Stimulated activated CD4-positive, alpha-beta T cell treated with anti-CD3 and anti-CD28 coated beads, Interleukin-1b, Interleukin-23, amount 100 ng/mL, for 4 hours (primary cell): Measurements from ENCODE around the gene SHISAL1.
"Not testable (repeated sequence)": the region's sequence is repeated elsewhere in the genome, so short reads cannot be mapped to it uniquely, and the experiment has no call there.

Experiments used
- DNase-seq, 2 donors: peaks; one replicate each; pipeline ENCODE4 v3.0.0-alpha.2; 2020; ENCODE audit warnings: low read depth in 2 of 2

SHISAL1 gene

GRCh38 chr22:44234372-44234771 lies 78.4 kb downstream of the SHISAL1 start:
- not testable (repeated sequence) for DNase-seq

DNA sequence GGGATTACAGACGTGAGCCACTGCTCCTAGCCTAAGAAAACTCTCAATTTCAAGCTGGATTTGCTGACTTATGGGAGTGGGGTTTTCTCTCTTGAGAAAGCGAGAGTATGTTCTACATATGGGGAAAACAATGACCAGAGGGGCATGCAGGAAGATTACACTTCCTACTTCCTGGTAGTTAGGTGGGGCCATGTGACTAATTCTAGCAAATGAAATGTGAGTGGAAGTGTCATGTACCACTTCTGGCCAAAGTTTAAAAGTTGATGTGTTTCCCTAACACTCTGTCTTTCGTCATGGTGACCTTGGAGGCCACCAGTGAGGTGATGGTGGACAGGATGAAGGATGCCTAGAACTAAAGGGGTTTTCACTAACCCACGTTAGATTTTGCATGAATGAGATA lies 81.5 kb downstream of the SHISAL1 start:
- DNase-seq: no peak

- no peak for DNase-seq
Observed at GRCh38 chr22:44229809-44230208, 82.9 kb downstream of the SHISAL1 start.

DNA sequence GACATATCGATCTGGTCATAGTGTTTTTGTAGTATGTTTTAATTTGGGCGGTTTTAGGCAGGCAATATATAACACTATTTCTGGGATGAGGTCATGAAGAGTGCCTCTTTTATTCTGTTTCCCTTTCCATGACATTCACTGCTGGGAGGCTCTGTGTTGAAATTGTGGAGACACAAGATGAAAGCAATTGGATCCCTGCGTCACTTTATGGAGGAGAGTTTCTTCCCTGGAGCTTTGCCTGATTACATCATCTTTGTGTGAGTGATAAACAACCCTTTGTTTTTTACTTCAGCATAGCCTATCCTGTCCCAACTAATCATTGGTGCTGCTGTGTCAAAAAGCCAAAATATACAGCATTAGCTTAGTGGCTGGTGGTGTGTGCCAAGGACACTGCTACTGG lies 83.4 kb downstream of the SHISAL1 start:
- DNase-seq: no peak

DNA sequence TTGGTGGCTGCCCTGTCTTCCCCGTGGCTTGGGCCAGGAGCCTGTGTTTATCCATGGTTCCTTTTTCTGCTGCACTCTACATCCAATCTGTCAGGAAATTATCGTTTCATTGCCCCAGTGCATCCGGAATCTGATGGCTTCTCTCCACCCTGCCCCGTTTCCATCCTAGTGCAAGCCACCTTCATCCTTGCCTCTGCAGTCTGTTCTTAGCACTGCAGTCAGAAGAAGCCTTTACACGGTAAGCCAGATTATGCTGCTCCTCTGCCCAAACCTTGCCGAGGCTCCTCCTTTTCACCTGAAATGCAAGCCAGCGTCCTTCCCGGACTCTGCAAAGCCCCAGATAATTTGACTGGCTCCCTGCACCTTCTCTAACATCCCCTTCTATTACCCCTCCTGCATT lies 86.9 kb downstream of the SHISAL1 start:
- no peak for DNase-seq

- no peak for DNase-seq
Observed at GRCh38 chr22:44225091-44225689, 87.6 kb downstream of the SHISAL1 start.

DNA sequence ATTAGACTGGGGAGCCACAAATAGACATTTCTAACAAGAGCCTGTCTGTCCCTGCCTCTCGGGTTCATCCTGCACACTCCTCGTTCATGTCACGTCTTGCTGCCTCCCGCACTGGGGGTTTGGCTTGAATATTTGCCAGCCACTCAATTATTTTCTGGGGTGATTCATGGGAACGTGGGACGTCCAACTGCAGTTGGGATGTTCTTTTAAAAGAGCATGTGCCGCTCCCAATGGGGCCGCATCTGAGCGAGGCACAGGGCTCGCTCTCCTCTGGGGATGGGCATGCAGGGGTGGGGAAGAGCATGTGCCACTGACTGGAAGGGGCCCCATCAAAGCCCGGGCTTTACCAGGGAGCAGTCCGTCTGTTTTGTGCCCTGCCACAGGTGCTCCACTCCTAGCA lies 88.6 kb downstream of the SHISAL1 start:
- DNase-seq: no peak

GRCh38 chr22:44221710-44222475 lies 90.9 kb downstream of the SHISAL1 start:
- no peak for DNase-seq

GRCh38 chr22:44220727-44221680 lies 91.7 kb downstream of the SHISAL1 start:
- DNase-seq: no peak

DNA sequence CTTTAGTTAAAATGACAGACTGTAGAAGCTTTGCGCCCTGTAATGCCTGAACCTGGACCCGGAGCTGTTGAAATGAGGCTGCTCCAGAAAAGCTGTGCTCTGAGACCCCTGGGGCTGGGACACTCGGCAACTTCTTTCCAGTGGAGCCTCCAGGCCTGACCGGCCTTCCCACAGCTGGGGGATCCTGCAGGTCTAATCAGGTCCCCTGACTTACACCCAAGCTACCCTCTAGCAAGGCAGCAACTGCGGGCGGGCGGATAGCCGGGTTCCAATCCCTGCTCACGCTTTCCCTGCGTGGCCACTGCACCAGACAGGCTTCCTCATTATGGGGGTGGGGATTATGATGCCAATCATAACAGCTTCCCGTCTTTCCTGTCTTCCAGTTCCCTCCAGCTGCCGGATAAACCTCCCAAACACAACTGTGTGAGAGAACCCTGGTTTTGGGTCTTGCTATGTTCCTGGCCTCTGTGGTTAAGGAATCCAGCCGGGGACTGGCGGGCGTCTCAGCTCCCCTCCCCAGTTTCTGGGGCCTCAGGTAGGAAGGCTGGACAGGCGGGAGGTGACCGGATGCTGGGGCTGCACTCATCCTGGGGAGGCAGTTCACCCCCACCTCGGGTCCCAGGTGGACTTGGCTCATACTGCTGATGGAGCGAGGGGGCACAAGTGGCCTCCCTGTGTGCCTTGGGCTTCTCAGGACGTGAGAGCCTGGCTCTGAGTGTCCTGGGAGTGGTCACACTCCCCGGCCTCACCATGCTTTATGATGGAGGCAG lies 93.5 kb downstream of the SHISAL1 start:
- DNase-seq: no peak

GRCh38 chr22:44218071-44218470 lies 94.7 kb downstream of the SHISAL1 start:
- no peak for DNase-seq

DNA sequence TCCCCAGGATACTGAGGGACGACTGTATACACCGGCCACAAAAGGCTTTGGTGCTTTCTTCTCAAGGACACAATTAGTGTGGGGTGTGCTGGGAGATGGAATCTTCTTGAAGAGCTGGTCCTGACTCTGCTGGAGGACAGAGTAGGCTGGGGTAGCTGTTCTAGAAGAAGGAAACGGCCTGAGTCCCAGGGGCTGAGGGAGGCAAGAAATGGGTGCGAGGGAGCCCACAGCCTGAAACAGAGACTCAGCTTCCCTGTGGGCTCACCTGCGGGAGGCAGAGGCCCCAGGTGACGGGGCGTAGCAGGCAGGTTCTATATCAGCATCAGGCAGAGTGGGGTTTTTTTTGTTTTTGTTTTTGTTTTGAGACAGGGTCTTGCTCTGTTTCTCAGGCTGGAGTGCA lies 95.4 kb downstream of the SHISAL1 start:
- no peak for DNase-seq

DNA sequence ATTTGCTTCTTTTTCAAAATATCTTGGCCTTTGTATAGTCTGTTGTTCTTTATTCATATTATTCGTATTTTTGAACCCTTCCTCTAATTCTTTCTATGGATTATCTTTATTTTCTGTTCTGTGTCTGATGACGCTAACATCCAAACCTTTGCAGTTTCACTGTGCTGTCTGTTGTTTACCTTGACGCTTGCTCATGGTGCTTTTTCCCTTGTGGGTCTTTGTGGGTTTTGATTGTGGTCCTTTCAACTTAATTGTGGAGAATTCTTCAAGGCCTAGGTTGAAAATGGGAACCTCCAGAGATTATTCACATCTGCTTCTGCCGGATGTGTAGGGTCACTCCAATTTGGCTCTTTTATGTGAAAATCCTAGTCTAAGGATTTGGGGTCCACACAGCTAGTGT lies 97.5 kb downstream of the SHISAL1 start:
- DNase-seq: no peak

DNA sequence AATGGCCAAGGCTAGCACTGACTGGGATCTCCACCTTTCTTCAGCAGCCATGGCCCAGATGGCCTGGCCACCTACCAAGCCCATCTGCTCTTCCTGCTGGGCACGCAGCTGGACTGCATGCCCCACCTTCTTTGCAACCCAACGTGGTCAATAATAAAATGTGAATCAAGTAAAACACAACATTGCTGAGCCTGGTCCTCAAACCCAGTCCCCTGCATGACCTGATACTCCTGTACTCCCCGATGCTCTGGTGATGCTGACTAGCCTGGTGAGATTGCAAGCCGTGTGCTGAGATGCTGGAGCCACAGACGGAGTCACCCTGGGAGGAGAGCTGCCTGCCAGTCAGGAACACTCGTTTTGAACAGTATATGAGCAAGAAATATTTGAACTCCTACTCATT lies 98.0 kb downstream of the SHISAL1 start:
- DNase-seq: no peak

DNA sequence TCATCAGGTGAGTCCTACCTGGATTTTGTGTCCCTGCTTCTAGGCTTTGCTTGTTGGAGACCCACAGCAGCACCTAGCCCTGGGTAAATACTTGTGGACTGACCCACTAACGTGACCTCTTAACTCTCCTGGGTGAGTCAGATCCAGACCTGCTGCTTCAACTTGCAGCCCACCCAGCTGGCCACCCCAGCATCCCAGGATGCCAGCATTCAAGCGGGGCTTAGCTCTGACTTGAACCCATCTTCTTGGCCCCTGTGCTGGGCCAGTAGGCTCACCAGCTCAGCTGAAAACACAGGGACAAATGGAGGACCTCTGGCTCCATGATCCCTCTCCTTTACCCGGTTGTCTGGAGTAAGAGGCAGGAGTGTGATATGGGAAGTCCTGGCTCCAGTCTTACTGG lies 98.6 kb downstream of the SHISAL1 start:
- no peak for DNase-seq

GRCh38 chr22:44213489-44214043 lies 99.2 kb downstream of the SHISAL1 start:
- no peak for DNase-seq

GRCh38 chr22:44212936-44213335 lies 99.8 kb downstream of the SHISAL1 start:
- DNase-seq: no peak

DNA sequence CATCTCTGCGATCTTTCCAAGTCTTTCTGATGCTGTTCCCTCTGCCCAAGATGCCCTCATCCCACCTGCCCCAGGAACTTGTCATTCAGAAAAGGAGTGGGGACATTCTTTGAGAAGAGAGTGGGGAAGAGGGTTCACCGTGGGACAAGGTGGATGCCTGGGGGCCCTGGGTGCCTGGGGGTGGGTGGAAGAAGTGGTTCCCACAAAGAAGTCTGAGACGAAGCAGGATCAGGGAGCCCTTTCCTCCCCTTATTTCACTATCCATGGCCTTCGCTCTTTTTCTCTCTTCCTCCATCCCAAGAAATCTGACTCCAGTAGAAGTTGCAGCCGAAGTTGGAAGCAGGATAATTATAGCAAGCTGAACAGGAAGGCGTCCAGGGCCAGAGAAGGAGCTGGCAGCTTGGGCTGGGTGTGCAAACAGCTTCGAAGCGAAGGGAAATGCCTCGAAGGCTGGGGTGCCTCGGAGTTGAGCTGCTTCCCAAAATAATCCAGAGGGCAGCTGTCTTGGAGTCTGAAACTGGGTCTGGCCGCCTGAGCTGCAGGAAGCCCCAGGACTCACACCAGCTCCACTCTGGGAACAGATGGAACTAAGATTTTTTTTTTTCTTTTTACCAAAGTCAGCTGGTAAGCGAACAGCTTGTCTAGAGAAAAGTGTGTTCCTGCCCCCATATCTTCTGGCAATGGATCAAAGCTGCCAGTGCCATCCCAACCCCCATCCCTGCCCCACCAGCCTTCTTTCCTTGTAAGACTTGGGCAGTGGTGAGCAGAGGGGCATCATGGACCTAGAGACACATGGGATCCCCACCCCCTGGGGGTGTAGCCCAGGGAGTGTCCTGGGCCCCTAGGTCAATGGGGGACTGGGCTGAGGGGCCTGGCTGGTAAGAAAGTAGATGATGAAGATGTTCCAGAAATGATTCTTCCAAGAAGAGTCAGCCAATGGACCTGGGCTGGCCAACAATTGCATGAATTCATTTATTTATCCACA lies 100.5 kb downstream of the SHISAL1 start:
- no peak for DNase-seq

DNA sequence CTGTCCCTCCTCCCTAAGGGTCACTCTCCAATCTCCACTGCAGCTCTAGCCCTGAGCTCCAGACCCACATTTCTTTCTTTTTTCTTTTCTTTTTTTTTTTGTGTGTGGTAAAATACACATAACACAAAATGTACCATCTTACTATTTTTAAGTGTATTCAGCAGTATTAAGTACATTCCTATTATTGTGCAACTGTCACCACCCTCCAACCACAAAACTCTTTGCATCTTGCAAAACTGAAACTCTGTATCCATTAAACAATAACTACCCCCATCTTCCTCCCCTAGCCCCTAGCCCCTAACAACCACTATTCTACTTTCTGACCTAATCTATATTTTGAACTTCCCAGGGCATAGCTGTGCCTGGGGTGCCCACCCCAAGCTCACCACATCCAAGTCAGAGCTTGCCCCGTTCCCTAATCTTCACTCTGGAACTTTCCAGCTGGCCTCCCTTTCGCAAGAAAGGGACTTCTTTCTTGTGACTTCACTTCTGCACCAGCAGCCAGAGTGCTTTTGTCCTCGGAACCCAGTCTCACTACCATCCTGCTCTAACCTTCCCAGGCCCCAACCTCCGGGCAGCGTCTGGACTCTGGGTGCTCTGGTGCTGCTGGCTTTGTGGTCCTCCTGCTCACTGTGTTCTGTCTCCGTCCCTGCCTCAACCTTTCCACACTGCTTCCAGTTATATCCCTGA lies 101.3 kb downstream of the SHISAL1 start:
- no peak for DNase-seq

DNA sequence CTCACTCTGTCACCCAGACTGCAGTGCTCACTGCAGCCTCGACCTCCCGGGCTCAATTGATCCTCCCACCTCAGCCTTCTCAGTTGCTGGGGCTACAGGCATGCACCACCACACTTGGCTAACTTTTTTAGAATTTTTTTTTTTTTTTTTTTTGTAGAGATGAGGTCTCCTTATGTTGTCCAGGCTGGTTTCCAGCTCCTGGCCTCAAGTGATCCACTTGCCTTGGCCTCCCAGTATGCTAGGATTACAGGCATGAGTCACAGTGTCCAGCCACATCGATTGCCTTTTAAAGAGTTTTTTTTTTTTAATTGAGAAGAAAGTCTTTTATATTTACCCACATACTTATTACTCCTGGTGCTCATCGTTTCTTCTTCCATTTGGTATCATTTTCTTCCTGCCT lies 102.0 kb downstream of the SHISAL1 start:
- no peak for DNase-seq
